Activated CD4-positive, alpha-beta T cell treated with anti-CD3 and anti-CD28 coated beads, Interleukin-2, amount 50 U/mL, for 16 hours (primary cell): Measurements from ENCODE around the gene SMTN.
"Not testable (repeated sequence)": the region's sequence is repeated elsewhere in the genome, so short reads cannot be mapped to it uniquely, and the experiment has no call there.

Experiments used
- DNase-seq: peaks from one replicate; pipeline ENCODE4 v3.0.0-alpha.2; 2020

The SMTN gene

DNA sequence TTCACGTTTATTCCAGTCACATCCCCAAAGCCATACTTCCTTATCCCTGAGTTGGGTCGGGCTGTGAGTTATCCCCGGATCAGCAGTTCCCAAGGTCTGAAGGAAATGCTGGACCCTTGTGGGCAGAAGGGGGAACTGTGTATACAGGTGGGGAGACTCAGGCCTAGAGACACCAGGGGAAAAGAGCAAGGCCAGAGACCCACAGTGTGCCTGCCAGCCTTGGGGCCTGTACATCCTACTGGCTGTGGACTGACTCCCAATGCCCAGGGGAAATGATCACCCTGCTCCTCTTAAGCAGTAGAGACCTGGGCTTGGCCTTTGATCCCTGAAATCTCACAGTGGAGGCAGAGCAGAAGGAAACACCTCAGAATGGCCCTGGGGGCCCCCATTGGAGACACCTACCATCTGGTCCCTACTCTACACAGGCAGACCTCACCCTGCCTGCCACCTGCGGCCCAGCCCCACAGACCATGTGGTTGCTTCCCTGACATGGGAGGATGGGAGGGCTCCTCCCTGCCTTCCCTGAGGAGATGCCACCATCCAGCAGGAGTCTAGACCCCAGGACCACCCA, 25.0 kb downstream of the SMTN start:
- no peak for DNase-seq

GRCh38 chr22:31106731-31107177, 25.6 kb downstream of the SMTN start:
- DNase-seq, result no peak

GRCh38 chr22:31107178-31107893, 26.2 kb downstream of the SMTN start, which contains the start of gene SELENOM:
SELENOM (minus strand) TSS chr22:31107568; CDS start chr22:31107505, 63 bp downstream.
- DNase-seq, result peak; percentile 91

DNA sequence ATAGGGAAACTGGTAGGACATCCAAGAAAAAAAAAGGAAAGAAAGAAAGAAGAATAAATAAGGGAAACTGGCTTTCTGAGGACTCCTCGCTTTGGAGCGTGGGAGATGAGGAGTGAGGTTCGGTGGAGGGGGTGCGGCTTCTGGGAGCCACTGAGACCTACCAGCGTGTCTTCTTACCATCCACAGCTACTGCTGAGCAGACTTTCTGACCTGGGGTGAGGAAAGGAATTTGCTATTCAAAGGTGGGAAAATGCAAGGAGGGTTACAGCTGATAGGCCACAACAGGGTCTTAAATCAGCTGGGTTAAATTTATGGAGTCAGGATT, 26.7 kb downstream of the SMTN start:
- DNase-seq, result no peak

DNA sequence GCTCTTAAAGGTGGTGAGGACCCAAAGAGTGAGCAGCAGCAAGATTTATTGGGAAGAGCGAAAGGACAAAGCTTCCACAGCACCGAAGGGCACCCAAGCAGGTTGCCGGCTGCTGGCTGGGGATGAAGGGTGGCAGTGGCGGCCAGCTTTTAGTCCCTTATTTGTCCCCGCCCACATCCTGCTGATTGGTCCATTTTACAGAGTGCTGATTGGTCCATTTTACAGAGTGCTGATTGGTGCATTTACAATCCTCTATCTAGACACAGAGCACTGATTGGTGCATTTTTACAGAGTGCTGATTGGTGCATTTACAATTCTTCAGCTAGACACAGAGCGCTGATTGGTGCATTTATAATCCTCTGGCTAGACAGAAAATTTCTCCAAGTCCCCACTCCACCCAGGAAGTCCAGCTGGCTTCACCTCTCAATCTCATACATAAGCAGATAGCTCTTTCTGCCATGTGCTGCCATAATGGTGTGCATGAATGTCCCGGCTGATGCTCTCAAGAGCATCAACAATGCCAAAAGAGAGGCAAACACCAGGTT, 31.5 kb downstream of the SMTN start:
- not testable (repeated sequence) for DNase-seq

DNA sequence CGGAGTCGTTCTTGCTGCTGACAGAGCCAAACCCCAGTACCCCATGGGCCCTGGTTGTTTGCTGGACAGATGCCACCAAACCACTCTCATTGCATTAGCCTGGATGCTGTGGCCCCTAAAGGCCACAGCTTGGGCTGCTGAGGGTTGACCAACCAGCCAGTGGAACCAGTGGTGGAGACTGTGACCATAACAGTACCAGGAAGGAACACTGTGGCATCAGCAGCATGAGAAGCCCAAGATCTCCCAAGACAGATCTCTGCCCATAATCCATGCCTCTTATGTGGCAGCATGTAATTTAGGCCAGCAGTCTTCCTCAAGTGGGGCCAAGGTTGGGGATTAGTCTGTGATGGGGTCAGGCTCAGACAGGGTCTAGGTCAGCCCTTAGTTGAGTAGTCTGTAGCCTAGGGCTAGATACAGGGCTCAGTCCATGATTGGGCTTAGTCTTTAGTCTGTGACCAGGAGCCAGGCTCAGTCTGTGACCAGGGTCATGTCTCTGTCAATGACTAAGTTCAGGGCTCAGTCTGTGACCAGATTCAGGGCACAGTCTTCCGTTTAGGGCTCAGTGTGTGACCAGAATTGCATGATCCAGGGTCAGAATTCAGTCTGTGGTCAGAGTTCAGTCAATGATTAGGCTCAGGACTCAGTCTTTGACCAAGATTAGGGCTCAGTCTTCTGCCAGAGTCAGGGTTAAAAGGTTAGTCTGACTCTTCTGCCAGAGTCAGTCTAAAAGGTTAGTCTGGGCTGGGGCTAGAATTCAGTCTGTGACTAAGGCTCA, 37.1 kb downstream of the SMTN start:
- no peak for DNase-seq

- DNase-seq, result no peak
These were observed 38.1 kb downstream of the SMTN start for GRCh38 chr22:31119026-31119717.

DNA sequence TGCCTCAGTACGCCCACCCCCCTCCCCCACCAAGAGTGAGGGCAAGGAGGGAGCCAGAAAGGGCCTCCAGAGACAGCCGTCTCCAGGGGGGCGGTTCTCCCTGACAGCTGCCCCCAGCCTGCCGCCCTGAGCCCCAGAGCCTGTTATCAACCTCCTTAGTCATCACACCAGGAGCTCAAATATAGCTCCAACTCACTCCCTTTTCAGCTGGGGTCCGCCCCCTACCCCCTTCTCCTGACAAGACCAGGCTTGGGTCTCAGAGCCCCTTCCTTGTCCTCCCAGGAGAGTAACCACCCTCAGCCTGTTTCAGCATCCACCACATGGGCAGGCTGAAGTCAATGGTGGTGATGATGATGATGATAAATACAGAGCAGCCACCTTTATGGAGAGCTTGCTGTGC, 39.1 kb downstream of the SMTN start:
- DNase-seq, result no peak

DNA sequence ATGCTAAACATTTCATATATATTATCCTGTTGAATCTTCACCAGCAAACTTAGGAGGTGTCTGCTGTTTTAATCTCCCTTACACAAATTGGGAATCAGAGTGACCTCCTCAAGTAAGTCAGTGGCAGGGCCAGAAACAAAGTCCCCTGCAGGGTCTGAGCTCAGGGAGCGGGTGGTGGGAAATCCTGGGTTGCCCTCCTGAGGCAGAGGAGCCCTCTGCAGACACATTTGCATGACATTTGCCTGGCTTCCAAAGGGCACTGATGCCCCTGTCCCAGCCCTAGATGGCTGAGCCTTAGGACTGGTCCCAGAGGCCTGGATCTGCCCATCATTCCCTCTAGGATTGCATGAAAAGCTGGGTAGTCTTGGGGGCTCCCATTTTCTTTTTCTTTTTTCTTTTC, 39.5 kb downstream of the SMTN start:
- no peak for DNase-seq

DNA sequence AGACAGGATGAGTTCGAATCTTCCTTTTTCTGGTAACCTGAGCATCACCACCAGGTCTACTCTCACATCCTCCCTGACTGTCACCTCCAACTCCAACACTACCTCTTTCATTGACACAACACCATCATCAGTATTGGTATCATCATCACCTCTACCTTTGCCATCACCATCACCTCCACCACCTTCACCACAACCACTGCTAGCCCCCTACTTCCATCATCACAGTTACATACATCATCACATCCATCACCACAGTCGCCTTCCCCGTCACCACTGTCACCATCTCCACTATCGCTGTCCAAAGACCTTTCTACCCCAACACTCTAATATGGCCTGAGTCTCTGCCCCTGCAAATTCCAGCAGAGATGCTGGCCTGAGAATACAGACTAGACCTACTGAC, 40.3 kb downstream of the SMTN start:
- DNase-seq, result no peak

DNA sequence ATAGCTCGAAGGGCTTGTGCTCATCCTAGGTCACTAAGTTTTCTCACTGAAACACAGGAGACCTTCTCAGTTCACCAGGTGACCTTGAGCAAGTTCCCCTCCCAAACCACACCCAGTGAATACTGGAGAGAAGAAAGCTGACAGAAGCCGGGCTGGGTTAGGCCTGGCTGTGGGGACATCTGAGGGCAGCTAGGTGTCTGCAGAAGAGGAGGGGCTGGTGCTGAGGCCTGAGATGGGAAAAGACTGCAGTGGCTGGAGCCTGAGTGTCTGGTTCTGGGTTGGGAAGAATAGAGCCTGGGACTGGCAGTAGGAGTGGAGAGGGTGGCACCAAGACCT, 41.0 kb downstream of the SMTN start:
- no peak for DNase-seq

GRCh38 chr22:31122532-31123291, 41.6 kb downstream of the SMTN start, which contains the start of gene INPP5J:
INPP5J (plus strand) TSS chr22:31122966; CDS start chr22:31123015, 49 bp downstream.
- no peak for DNase-seq

- DNase-seq, result no peak
These were observed 42.1 kb downstream of the SMTN start for GRCh38 chr22:31123292-31123602.

DNA sequence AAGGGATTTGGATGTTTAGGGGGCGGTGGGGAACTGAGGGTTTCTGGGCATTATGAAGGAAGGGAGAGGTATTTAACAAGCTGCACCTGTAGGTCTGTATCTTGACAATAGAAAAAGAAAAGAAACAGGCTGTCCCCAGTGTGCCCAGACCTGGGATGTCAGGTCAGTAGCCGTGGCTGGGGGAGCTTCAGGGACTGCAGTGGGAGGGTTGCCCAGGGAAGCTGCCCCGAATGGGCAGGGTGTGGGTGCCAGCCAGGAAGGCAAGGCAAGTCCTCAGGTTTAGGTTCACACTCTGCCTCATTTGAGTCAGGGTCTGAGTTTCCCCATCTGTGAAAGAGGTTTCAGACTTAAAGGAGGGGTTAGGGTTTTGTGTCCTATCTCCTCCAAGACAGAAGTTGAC, 43.2 kb downstream of the SMTN start:
- DNase-seq, result no peak

DNA sequence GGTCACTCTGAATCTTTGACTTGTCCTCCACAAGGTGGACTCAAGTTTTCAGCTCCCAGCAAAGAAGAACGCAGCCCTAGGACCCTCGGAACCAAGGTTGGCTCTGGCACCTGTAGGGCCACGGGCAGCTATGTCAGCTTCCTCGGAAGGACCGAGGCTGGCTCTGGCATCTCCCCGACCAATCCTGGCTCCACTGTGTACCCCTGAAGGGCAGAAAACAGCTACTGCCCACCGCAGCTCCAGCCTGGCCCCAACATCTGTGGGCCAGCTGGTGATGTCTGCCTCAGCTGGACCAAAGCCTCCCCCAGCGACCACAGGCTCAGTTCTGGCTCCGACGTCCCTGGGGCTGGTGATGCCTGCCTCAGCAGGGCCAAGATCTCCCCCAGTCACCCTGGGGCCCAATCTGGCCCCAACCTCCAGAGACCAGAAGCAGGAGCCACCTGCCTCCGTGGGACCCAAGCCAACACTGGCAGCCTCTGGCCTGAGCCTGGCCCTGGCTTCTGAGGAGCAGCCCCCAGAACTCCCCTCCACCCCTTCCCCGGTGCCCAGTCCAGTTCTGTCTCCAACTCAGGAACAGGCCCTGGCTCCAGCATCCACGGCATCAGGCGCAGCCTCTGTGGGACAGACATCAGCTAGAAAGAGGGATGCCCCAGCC, 43.8 kb downstream of the SMTN start:
- no peak for DNase-seq

- DNase-seq, result no peak
These were observed 44.5 kb downstream of the SMTN start for GRCh38 chr22:31125521-31126117.

- DNase-seq, result no peak
These were observed 45.2 kb downstream of the SMTN start for GRCh38 chr22:31126128-31126868.

DNA sequence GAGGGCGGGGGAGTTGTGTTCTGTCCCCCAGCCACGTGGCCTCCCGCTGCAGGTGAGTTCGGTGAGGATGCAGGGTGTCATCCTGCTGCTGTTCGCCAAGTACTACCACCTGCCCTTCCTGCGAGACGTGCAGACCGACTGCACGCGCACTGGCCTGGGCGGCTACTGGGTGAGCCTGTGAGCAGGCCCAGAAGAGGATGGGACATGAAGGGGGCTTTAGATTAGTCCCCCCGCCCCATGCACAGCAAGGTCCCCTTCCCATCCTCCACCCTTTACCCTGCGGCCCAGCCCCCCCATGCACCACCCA, 45.7 kb downstream of the SMTN start:
- no peak for DNase-seq

- DNase-seq, result no peak
These were observed 46.2 kb downstream of the SMTN start for GRCh38 chr22:31127181-31127772.

DNA sequence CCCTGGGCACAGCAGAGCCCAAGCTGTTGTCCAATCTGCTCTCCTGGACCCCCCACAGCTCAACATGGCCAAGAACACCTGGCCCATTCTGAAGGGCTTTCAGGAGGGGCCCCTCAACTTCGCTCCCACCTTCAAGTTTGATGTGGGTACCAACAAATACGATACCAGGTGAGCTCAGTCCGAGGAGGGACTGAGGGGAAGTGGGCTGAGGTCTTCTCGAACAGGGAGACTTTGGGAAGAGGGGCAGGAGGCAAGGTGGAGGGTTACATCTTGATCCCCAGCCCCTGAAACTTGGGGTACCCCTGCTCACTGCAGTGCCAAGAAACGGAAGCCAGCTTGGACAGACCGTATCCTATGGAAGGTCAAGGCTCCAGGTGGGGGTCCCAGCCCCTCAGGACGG, 47.0 kb downstream of the SMTN start:
- DNase-seq, result no peak

DNA sequence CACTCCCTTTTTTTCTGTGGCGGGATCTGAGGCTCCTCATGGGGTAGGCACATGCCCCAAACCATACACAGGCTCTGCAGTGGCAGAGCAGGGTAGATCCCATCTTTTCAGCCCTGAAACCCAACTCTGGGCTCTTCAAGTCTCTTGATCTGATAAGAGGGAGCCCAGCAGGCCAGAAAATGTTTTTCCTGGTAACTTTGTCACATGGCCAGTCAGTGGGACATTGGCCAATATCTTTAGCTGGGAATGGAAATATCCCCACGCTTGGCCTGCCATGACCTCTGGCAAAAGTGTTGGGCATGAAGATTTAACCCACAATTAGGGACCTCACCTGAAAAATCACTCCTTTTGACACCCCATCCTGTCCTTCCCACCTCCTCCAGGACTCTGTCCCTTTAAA, 49.8 kb downstream of the SMTN start:
- no peak for DNase-seq
